GM19328 (cell line): ENCODE data around the gene IRAK3.
"Not testable (repeated sequence)": the region's sequence is repeated elsewhere in the genome, so short reads cannot be mapped to it uniquely, and the experiment has no call there.

Experiments used
- ATAC-seq: cut with Tn5 transposase; IDR thresholded peaks from one replicate; pipeline ENCODE4 v1.9.1; 2021; ENCODE audit warnings: mild to moderate bottlenecking, moderate library complexity; ENCODE audit not compliant: unreplicated experiment

The IRAK3 gene

DNA sequence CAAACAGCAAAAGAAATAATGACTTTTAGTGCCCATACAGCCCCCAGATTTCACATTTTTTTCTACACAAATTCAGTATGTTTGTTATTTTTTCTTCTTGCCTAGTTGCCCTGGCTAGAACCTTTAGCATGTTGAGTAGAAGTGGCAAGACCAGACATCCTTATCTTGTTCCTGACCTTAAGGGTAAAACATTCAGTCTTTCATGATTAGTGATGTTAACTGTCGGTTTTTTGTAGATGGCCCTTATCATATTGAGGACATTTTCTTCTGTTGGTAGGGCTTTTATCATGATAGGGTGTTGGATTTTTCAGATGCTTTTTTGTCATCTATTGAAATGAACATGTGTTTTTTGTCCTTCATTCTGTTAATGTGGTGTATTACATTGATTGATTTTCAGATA lies 17.1 kb downstream of the IRAK3 start:
- ATAC-seq, result no peak

DNA sequence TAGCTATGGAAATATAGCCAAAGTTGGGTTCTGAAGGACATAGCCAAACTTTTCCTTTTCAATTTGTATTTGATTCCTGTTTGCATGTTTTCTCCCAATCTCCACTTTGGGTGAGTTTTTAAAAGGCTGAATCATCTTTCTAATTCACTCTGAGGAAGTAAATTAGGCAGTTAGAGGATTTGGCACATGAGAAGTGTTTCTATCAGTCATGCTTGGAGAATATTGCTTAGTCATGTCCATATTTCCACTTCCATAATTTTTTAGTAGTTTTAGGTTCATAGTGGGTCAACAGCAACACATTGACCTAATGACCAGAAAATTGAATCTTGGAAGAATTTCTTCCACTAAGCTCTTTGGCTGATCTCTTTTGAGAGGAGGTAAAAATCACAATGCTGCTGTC lies 21.8 kb downstream of the IRAK3 start:
- ATAC-seq, result no peak

DNA sequence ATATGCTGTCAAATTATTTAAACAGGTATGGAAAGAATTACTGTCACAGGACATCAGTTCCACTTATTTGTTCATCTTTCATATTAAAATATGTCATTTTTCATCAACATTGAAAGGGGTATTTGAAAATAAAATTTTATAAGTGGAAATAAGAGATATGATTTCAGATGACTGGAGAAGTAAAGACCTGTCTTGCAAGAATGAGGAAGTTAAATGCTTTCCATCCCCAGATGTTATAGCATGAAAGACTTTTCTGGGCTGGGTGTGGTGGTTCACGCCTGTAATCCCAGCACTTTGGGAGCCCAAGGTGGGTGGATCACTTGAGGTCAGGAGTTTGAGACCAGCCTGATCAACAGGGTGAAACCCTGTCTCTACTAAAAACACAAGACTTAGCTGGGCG lies 22.6 kb downstream of the IRAK3 start:
- ATAC-seq, result not testable (repeated sequence)

DNA sequence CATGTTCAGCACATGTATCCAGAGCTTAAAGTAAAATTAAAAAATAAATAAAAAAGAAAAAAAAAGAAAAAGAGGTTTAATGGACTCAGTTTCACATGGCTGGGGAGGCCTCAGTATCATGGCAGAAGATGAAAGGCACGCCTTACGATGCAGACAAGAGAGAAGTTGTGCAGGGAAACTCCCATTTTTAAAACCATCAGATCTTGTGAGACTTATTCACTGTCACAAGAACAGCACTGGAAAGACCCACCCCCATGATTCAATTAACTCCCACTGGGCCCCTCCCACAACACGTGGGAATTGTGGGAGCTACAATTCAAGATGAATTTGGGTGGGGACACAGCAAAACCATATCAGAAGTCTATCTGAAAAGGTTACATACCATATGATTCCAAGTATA lies 24.0 kb downstream of the IRAK3 start:
- not testable (repeated sequence) for ATAC-seq

DNA sequence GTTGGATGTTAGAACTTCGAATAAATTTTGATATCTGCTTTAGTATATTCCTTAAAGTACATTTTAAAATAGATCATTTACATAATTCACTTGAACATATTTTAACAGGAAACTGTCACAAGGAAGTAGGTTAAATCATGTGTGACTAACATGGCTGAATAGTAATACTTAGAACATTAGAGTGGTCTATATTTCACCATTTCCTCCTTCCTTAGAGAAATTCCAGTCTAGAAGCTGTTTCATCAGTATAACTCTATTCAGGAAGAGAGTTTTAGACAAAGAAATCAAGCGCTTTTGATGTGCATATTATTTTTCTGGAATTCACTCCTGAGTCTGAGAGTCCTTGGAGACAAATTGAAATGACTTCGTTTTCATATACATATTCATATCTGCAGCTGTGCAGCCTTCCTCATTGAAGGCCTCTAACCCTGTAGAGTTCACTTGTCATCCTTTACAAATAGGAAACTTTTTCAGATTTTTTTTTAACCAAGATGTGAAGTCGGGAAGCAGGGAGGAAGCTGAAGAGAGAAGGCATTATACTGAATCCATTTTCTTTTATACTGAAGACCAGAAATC lies 28.4 kb downstream of the IRAK3 start:
- ATAC-seq, result no peak

DNA sequence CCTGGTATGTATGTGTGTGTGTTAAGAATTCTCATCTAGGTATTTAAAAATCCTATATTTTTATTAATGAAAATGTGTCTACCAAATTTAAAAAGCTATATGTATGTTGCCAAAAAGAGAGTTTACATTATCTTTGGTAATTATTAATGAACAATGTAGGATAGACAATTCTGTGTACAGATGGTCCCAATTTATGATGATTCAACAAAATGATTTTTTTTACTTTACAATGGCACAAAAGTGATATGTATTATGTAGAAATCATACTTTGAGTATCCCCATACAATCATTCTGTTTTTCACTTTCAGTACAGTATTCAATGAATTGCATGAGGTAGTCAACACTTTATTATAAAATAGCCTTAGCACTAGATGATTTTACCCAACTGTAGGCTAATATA lies 39.4 kb downstream of the IRAK3 start:
- no peak for ATAC-seq

DNA sequence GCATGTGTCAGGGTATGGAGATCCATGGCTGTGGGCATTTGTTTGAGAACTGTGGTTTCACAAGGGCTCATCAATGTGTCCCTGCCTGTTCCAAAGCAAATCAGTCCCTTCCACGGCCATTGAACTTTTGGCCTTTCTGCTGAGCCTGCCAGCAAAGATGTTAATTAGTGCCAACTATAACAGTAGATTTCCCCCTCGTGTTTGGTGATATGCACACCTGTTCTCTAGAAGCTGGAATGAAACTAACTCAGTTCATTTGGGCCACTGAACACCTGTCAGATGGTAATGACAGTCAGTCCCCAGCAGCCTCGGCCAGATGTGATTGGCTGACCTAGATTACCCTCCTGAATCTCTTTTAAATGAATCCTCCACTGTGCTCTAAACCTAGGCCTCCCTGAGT lies 43.2 kb downstream of the IRAK3 start:
- no peak for ATAC-seq

DNA sequence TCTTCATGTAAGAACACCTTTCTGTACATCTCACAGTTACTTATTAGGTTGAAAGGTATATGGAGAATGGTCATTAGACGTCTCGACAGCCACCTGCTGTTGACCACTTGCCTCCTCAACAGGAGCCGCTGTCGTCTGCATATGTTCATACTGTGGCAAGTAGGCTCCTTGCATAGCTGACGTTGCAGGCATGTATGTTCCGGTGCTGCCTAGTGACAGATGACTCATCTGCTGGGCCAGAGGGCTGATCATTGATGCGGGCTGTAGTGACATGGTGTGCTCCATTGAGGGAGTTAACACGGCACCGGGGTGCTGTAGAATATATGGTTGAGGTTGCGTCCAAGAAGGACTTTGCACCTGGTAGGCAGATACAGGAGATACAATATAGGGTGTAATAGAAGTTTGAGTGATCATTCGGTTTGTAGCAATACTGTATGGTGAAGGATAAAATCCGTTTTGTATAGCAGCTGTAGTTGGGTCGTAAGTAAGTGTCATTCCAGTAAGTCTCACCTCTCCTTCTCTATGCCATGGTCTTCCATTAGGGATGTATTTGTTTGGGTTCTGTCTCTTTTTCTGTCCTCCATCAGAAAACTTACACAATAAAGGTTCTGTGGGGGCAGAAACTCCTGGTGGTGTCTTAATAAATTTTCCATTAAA lies 45.2 kb downstream of the IRAK3 start:
- ATAC-seq, result peak; percentile 97

DNA sequence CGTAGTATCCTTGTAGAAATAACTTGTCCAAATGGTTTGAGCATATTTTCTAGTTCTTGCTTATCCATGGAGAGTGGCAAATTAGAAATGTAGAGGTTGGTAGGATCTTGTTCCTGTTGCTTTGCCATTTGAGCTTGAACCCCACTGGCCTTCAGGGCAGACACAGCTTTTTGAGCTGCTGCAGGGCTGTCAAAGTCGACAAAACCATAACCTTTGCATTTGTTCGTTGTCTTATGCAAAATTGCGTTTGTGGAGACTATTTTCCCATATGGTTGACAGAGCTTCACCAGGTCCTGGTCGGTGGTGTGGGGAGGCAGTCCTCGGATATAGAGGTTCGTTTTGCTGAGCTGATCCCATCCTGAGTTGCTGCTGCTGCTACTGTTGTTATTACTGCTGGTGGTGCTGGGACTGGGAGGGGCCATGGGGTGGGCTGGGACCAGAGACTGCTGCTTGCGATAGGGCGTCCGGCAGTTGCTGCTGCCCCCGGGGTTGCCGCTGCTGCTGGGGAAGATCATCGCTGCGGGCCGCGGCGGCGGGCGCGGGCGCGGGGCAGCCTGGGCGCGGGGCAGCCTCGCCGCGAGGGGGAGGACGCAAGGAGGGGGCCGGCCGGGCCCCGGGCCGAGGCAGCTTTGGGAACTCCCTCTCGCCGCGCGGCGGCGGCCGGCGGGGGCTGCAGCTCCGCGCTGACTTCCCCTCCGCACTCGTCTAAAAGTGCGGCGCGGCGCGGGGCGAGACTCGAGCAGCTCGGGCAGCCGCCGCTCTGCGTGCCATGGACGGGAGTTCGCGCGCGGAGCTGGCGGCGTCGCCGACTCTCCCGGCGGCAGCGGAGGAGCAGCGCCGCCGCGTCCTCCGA lies 46.0 kb downstream of the IRAK3 start:
- ATAC-seq, result peak; percentile 37

DNA sequence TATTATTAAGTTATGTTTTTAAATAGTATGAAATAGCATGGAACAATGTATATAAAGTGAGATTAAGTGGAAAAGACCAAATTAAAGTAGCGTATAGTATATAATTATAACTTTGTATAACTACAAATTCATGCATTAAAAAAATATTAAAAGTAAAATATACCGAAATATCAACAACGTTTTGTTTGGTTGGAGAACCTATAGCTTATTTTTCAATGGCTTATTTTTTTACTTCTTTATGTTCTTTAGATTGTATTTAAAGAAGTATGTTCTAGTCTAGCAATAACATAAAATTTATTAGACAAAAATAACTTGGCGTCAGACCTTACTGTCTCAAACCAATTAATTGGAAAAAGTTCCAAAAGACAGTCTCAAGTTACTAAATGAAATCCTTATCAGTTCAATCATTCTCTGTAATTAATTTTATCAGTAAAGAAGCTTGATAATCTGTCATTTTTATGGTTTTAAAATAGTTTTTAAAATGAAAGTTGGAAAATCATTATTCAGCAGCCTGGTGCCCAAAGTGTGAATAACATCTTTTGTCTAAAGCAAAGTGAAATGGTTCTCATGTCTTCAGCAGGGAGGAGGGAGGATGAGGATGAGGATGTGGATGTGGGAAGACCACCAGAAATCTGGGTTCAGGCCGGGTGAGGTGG lies 46.7 kb downstream of the IRAK3 start:
- no peak for ATAC-seq

DNA sequence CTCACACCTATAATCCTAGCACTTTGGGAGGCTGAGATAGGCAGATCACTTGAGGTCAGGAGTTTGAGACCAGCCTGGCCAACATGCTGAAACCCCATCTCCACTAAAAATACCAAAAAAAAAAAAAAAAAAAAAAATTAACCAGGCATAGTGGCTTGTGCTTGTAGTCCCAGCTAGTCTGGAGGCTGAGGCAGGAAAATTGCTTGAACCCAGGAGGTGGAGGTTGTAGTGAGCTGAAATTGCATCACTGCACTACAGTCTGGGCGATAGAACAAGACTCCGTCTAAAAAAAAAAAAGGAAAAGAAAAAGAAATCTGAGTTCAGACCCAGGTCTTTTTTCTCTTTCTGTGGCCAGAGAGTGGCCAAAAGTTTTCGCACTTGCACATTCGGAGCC lies 47.3 kb downstream of the IRAK3 start:
- ATAC-seq, result not testable (repeated sequence)

DNA sequence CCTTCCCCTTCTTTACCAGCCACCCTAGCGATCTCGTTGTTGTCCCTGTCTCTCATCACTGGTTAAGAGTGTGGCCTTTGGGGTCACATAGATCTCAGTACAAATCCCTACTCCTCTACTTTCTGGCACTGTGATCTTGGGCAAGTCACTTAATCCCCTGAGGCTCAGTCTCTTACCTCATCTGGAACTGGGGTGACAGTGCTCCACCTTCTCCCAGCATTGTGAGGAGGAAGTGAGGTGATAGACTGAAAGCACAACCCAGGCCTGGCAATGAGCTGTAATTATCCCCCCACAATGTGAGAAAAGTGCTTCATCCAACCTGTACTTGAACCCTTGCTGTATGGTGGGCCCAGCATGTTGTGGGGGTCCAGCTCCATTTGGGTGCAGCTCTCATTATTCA lies 48.0 kb downstream of the IRAK3 start:
- ATAC-seq, result no peak

DNA sequence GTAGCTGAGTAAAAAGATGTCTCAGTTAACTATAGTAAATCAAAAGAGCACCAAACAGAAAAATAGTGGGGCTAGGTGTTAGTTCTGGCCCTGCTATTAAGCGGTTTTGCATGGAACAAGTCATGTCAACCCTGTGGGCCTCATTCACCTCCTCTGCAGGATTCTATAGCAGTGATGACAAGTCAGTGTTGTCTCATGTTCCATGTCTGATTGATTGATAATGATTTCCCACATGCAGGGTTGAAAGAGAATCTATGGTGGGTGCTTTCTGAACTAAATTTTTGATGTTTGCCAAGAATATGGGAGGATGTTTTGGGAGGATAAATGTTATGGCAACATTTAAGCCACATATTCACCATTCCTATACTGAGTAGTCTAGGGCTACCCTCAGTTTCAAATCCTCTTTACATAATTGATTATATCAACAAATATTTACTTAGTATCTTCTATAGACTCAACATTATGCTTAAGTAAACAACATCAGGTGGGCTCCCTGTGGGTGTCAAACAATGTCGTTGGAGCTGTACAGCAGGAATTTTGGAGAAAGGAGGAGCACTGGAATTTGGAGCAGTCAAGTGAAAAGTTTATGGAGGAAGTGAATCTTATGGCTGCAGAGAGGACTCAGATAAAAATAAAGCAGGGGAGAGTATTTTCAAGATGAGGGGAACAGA lies 48.6 kb downstream of the IRAK3 start:
- no peak for ATAC-seq

DNA sequence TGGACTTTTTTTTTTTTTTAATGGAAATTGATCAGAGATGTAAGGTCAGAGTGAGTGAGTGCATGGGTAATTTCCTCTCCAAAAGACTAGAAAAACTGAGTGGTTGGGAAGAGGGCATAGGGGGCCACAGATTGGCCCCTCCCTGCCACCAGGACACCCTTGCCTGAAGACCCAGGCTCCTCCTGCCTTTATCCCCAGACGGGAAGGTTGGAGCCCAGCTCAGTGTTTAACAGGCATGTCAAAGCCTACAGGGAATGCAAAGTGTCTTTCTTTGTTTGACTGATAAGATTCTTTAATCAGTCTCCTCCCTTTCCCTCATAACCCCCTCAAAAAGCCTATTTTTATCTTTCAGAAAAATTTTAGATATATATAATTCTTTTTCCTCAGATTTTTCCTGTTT lies 50.3 kb downstream of the IRAK3 start:
- no peak for ATAC-seq

DNA sequence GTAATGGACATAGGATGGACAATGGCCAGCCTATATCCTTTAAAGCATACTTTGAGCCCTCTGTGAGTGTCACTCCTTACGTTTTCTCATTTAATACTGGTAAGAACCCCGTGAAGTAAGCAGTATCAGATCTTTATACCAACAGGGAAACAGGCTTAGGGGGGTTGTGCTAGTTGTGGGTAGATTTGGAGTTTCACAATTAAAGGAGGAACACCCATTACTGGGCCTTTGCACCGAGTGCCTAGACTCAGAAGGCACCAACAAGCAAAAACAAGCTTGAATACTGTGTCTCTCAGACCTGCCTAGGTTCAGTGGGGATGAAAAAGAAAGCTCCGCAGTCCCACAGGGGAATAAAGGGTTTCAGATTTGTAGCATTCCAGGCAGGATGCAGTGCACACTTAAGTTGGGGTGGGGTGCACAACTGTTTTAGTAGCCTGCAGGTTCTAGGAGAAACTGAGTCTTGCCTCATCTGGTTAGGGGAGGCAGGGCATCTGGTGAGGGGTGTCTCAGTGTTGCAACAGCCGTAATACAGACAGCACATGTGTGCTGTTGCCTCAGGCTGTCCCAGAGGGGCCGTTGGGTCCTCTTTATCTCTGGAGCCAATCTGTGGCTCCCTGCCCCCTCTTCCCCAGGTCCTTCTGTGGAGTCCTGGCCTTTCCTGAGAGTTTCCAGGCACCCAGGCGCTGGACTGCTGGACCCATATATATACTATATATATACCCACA lies 51.2 kb downstream of the IRAK3 start:
- ATAC-seq, result no peak

DNA sequence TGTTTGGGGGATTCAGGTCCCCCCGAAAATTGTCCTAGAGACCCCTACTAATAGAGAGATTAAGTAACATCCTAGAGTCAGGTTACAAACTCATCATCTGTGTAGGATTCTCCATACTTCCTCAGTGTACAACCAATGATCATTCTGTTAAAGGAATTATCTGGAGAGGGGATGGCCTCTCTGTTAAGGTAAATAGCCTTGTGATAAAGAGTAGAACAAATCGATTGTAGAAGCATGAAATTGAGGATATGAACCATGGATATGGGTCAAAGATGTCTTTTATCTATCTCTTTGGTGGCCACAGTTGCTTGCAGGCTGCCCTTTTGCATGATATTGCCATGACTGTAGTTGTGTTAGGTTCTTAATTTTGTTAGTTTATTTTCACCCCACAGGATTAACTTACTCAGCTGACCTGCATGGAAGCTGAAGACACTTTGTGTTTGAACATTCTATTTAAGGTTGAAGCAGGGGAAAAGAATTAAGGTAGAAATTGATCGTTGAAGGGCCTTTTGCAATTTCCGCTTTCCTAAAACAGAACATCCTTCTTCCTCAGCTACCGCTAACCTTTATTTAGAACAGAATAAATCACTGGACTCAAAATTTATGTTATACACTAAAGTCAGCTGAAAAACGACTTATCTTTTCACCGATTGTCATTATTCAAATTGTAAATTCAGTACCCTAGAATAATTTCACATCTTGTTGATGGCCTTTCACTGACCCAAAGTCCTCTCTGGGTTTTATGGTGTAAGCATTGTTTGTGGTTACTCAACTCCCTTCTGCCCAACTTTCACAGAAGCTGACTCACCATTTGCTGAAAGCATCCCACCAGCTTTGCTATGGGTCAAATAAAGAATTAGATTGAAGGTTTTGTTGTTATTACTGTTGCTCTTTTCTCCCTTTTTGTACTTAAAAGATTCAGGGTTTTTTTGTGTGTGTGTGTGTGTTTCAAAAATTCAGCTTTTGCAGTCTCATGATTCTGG lies 52.3 kb downstream of the IRAK3 start:
- ATAC-seq, result no peak

DNA sequence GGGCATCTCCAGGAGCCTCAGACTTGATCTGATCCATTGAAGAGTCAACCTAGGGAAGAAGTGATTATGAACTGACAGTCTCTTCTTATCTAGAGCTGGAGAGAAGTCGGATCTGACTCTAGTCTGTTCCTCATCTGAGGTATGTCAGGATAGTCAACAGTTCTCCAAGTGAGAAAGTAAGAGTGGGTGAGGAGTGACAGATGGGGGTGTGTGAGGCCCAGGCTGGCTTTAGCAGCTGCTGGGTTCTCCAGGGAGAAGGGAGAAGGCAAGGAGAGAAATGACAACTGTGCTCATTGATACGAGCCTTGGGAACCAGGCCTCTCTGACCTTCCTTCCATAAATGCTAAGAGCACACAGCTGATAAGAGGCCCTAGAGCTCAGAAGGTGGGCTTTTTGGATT lies 53.3 kb downstream of the IRAK3 start:
- ATAC-seq, result no peak

DNA sequence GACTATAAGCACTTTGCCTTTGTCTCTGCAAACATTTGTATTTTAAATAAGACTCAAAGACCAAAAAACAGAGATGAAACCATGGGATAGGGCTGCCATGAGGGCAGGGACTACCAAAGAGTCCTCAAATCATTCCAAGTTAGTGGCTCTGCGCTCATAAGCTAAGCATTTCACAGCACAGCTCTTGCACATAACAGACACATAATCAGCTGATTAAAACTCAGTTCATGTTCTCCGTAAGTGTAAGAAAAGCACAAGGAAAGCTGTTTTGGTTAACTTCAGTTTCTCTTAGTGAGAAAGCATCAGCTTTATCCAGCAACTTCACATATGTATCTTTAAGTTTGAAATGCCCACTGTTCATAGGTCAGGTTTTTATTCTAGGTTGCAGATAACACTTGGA lies 54.9 kb downstream of the IRAK3 start:
- ATAC-seq, result no peak

DNA sequence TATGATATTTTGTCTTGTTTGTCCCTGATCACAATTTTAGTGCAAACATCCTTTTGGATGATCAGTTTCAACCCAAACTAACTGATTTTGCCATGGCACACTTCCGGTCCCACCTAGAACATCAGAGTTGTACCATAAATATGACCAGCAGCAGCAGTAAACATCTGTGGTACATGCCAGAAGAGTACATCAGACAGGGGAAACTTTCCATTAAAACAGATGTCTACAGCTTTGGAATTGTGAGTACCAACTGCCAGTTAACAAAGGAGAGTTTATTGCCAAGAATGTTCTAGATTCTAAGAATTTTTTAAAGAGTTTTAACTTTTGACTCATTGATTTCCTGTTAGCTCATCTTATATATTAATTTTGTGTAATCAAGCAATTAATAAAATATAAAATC lies 55.4 kb downstream of the IRAK3 start:
- no peak for ATAC-seq
